NCI-H1105 (cell line): ENCODE measurements around the gene CAB39.

Source experiments
- DNase-seq: peaks from one replicate; lab custom pipeline; 2025; lab: John Stamatoyannopoulos, UW

CAB39 gene

DNA sequence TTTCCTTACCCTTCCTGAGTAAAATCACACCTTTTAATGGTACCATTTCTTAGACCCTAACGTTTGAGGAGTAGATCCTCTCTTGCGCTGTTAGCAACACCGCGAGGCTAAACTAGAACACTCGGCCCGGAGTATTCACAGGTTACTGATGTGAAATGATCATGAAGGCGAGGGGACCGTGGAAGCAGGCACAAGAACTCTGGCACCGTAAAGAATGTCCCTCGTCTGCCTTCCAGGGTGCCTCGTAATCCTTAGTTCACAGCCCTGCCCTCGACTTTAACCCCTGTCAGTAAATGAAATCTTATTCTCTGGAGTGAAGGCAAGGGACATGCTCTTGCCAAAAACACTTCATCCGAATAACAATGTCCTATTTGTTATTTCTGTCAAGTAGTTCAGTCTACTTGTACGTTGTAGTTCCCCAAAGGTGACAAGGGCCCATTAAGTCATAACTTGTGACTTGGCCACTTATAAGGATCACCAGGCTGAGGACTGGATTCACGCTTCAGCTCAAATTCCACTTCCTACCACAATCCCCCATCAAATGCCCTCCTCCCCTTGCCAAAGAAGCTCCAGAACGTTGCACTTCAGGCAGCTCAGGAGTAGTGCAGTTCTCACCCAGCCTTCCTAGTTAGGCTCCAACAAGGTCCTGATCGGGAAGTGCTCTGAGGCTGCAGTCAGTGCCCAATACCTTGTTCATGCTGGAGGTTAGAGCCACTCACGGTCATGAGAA, 108.8 kb downstream of the CAB39 start:
- DNase-seq, result no peak

DNA sequence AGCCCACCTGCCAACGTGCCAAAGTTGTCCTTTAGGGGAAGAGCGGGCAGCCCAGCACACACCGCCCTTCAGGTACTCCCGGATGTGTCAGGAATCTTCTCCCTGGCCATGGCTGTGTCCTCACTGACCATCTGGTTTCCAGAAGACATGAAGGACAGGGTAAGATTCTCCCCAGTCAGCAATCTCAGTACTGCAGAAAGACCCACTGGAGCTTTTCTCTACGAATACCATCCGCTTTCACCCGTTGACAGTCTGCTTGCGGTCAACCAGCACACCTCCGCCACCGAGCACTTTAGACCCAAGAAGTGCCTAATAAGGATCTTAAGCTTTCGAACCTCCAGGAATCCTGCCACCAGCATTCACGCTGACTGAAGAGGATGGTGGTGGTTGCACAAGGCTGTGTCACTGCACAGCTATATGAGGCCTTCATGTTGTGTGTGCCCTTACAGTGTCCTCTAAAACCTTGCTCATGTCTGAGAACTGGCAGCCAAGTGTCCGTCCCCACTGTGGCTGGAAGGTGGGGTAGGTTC, 109.4 kb downstream of the CAB39 start:
- no peak for DNase-seq

GRCh38 chr2:230823264-230823964, 110.8 kb downstream of the CAB39 start:
- DNase-seq, result no peak

GRCh38 chr2:230824406-230824978, 111.8 kb downstream of the CAB39 start:
- peak; percentile 73 for DNase-seq

GRCh38 chr2:230825354-230825753, 112.7 kb downstream of the CAB39 start:
- no peak for DNase-seq

GRCh38 chr2:230827774-230828271, 115.2 kb downstream of the CAB39 start:
- DNase-seq, result no peak

DNA sequence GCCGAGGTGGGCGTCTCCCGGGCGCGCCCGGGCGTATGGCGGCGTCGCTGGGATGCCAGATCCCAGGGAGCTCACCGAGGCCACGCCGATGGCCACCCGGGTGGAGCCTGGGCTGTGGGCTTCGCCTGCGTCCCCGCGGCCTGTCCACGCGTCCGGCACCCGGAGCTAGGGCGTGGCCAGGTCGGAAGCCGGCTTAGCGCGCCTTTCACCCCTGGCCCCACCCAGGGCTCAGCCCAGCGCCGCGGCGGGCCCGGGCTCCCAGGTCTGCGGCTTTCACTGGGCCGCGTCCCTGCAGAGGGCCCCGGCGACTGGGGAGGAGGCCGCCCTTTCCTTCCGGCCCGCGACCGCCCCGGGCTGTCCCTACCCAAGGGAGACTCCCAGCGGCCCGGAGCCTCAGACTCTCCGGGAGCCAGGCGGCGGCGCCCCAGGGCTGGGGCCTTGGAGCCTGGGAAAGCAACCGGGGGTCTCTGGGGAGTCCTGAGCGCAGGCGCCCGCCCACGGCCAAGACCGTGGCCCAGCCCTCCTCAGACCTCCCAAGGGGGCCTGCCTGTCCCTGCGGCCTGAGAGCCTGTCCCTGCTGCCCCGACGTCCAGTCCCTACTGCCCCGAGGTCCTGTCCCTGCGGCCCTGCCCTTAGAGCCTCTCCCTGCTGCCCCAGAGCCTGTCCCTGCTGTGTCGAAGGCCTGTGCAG, 115.8 kb downstream of the CAB39 start:
- DNase-seq, result no peak

- DNase-seq, result no peak
These were observed 116.7 kb downstream of the CAB39 start for GRCh38 chr2:230829293-230829692.

GRCh38 chr2:230829959-230830358, 117.3 kb downstream of the CAB39 start:
- DNase-seq, result no peak

- no peak for DNase-seq
These were observed 117.8 kb downstream of the CAB39 start for GRCh38 chr2:230830428-230830827.

DNA sequence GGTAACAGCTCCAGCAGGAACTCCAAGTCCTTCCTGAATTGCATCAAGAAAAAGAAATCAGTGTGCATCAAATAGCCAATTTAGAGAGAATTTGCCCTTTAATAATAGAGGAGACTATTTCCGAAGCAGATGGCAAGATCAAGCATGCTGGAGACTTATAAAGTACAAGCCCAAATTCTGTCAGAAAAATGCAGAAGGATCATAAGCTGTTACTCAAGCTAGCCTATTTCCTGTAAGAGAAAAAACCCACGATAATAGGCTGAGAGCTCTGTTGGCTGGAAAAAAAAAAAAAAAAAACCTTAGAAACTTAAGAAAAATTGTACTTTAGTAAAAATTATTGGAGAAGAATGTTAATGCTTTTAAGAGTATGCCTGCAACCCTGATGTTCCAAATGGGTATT, 127.7 kb downstream of the CAB39 start:
- DNase-seq, result no peak

DNA sequence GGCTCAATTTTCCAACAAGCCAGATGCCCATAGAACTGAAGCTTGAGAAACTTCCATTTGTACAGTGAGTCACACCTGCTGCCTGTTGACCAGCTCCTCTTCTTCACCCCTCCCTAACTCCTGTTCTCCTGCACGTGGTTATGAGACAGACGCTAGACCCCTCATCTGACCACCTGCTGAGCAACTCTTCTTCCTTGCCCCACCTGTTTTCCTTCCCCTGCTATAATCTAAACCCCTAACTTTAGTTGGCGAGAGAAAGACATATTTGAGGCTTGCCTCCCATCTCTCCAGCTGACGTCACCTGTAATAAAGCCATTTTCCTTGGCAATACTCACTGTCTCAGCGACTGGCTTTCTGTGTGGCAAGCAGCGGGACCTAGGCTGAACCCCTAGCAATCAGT, 129.8 kb downstream of the CAB39 start:
- DNase-seq, result no peak

DNA sequence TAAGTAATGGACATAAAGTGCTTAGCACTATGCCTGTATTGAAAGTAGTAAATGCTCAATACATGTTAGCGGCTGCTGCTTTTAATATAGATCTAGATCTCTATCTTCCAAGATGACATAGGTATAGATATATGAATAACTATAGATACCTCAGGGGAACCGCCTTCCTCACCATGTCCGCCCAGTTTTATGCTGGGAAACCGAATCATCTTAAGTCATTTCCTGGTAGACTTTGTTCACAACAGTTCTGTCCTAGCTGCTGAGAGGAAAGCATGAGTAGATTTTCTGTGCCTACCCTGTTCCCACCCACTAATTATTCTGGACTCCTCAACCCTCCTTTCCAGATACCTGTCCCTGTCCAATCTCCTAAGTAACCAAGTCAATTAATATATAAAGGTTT, 130.5 kb downstream of the CAB39 start:
- DNase-seq, result no peak

DNA sequence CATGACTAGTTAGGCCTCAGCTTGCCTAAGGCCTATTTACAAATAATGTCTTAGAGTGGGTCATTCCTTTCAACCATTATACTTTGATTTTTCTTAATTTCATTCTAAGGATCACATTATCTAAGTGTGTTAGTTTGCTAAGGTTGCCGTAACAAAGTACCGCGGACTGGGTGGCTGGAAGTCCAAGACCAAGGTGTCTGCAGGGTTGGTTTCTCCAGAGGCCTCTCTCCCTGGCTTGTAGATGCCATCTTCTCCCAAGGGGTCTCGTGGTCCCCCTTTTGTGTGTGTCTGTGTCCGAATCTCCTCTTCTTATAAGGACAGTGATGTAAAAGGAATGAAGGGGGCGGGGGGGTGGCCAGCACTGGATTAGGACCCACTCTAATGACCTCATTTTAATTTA, 133.7 kb downstream of the CAB39 start:
- DNase-seq, result no peak

DNA sequence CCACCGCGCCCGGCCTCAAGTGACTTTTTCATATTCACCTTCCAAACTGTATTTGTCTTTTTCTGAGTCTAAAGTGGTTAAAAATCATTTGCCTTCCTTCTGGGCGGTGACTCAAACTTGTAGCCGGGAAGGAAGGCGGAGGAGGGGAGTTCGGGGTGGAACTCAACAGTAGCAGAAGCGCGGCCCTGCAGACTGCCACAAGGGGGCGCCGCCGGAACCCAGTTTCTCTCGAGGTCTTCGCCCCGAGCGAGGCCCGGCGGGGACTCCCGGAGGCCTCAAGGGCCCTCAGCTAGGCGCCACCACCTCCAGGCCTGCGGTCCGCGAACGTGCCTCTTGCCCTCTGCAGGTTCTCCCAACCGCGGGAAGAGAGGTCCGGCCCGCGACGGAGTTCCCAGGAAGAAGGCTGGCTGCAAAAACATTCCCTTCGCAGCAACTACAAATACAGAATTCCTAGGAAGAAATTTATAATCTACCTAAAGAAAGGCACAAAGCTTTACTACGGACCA, 135.3 kb downstream of the CAB39 start:
- DNase-seq, result no peak

DNA sequence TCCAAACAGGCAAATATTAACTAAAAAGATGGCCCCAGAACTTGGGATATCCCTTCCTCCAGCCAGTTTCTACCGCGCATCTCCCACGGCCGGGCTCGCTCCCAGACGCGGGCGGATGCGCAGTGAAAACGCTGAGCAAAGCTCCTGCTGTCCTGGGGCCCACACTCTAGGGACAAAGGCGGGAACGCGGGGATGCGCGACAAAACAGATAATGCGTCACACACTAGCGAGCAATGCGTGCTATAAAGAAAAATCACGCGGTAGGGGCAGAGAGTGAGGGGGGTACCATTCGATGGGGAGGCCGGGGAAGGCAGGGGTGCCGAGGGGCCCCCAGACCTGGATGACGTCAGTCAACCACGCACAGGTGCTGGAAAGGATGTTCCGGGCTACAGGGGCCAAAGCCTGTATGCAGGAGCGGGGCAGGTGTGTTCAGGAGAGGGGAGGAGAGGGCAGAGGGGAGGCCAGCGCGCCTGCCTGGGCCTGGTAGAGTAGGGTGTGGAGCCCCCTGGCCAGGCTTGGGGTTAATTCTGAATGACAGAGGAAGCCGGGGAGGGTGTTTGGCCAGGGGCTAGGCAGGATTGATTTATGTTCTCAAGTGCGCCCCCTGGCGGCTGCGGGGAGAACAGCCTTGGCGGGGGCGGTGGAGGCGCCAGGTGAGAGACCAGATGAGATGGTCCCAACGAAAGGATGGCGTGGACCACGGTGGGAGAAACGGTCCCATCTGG, 137.2 kb downstream of the CAB39 start:
- DNase-seq, result no peak

- no peak for DNase-seq
These were observed 137.7 kb downstream of the CAB39 start for GRCh38 chr2:230850358-230850658.

GRCh38 chr2:230852113-230852512, 139.5 kb downstream of the CAB39 start:
- DNase-seq, result no peak

GRCh38 chr2:230861552-230862255, 149.1 kb downstream of the CAB39 start:
- DNase-seq, result no peak

DNA sequence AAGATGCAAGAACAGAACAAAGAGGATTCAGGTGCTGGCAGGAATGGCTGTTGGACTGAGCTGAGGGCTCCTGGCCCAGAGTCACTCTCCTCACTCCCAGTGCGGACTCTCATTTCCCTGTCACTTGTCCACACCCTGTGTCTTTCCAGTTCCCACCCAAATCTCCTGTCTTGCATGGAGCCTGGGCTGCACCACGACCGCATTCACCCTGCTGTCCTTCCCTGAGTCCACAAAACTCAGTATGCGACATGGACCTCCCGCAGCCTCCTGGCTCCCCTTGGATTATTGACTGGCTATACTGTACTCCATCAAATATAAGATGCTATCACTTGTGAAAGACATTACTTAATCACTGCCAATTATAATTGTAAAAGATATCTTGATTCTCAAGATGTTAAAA, 149.7 kb downstream of the CAB39 start:
- DNase-seq, result no peak

DNA sequence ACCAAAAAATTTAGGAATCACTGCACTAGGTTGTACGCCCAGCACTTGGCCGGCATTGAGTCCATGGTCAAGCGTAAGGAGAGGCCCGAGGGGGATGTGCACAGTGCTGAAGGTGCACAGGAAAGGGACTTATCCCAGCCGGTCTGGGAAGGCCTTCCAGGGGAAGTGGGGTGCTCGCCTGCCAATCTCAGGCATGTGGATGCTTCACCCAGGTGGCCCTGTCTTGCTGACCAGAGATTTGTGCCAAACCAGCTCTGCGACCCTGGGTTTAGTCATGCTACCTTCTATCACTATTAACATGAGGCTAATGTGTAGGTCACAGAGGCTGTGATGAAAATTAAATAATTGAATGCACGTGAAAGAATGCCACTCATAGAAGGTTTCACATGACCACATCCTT, 150.4 kb downstream of the CAB39 start:
- DNase-seq, result no peak
